Measurements from ENCODE around the gene NEK1.

- TF ChIP-seq, protein P1, sequence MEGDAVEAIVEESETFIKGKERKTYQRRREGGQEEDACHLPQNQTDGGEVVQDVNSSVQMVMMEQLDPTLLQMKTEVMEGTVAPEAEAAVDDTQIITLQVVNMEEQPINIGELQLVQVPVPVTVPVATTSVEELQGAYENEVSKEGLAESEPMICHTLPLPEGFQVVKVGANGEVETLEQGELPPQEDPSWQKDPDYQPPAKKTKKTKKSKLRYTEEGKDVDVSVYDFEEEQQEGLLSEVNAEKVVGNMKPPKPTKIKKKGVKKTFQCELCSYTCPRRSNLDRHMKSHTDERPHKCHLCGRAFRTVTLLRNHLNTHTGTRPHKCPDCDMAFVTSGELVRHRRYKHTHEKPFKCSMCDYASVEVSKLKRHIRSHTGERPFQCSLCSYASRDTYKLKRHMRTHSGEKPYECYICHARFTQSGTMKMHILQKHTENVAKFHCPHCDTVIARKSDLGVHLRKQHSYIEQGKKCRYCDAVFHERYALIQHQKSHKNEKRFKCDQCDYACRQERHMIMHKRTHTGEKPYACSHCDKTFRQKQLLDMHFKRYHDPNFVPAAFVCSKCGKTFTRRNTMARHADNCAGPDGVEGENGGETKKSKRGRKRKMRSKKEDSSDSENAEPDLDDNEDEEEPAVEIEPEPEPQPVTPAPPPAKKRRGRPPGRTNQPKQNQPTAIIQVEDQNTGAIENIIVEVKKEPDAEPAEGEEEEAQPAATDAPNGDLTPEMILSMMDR (IDR thresholded peaks at IDR 0.05), result no peak
- TF ChIP-seq TP53 (CRISPR knock-in tag; IDR thresholded peaks at IDR 0.05) (no peak), ATF2 (CRISPR knock-in tag; IDR thresholded peaks at IDR 0.05; ENCODE audit: borderline replicate concordance, low read depth) (no peak), CREM (CRISPR knock-in tag; IDR thresholded peaks at IDR 0.05) (no peak), TCF7 (CRISPR knock-in tag; IDR thresholded peaks at IDR 0.05; ENCODE audit: low read depth) (no peak), STAT6 (CRISPR knock-in tag; conservative IDR thresholded peaks at IDR 0.05; ENCODE audit: low read depth) (no peak), ELF4 (CRISPR knock-in tag; IDR thresholded peaks at IDR 0.05; ENCODE audit: low read depth) (no peak), FOXJ3 (CRISPR knock-in tag; IDR thresholded peaks at IDR 0.05; ENCODE audit: borderline replicate concordance) (no peak), ZBTB21 (CRISPR knock-in tag; IDR thresholded peaks at IDR 0.05; ENCODE audit: borderline replicate concordance) (no peak), ZNF263 (CRISPR knock-in tag; IDR thresholded peaks at IDR 0.05; ENCODE audit: low read depth) (no peak), FOXP1 (CRISPR knock-in tag; IDR thresholded peaks at IDR 0.05; ENCODE audit: borderline replicate concordance) (no peak)
- TF ChIP-seq, protein P2, sequence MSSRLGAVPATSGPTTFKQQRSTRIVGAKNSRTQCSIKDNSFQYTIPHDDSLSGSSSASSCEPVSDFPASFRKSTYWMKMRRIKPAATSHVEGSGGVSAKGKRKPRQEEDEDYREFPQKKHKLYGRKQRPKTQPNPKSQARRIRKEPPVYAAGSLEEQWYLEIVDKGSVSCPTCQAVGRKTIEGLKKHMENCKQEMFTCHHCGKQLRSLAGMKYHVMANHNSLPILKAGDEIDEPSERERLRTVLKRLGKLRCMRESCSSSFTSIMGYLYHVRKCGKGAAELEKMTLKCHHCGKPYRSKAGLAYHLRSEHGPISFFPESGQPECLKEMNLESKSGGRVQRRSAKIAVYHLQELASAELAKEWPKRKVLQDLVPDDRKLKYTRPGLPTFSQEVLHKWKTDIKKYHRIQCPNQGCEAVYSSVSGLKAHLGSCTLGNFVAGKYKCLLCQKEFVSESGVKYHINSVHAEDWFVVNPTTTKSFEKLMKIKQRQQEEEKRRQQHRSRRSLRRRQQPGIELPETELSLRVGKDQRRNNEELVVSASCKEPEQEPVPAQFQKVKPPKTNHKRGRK (CRISPR knock-in tag; IDR thresholded peaks at IDR 0.05; ENCODE audit: borderline replicate concordance), result no peak
Measured at GRCh38 chr4:169416997-169417396, 195.4 kb downstream of the NEK1 start.
